ENCODE measurements around the gene HNF4A.

The HNF4A gene

DNA sequence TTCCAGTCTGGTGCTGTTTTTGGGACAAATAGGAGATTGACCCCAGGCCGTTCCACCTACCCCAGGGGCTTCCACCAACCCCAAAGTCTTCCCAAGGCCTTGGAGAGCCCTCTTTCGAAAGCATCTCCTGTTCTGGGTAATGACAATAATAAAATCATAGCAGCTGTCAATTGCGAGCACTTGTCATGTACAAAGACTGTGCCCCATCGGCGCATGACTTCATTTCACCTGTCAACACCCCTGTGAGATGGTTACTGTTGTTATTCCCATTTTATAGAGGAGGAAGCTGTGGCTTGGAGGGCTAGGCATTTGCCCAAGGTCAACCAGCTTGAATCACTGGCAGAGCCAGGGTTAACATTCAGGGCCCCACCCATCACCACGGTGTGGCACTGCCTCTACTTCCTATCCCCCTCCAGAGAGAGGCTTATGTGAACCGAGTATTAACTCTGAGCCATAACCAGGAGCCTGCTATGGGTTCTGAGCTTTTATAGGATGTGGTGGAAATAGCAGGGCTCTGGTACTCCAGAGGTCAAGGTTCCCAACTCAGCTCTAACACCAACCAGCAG, 51.2 kb downstream of the HNF4A start:
- no peak for DNase-seq (ENCODE audit: low spot score)

DNA sequence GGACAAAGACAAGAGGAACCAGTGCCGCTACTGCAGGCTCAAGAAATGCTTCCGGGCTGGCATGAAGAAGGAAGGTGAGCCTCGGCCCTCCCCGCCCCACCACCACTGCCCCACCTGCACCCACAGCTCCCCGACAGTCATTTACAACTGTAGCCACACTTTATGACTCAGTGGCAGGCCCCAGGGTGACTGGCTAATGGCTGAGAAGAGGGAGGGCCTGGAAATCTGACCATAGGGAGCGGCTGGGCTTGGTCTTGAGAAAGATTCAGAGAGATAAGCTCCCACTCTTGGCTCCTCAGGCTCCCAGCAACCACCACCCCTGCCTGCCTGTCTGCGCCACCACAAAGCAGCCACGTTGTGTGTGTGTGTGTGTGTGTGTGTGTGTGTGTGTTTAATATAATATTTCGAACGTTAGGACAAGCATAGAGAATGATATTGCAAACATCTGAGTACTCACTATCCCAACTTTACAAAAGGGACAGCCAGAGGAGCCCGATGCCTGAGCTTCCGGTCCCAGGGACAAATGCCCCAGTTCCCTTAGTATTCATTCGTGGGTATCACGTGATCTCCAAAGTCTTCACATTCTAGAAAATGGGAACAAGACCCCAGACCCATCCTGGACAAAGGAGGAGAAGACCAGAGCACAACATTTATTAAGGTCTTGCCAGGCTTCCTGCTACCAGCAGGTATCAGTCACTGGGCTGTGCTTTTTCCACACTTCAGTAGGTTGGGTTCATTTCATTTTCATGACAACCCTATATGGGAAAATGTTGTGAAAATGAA, 52.1 kb downstream of the HNF4A start:
- DNase-seq (ENCODE audit: low spot score), result no peak

DNA sequence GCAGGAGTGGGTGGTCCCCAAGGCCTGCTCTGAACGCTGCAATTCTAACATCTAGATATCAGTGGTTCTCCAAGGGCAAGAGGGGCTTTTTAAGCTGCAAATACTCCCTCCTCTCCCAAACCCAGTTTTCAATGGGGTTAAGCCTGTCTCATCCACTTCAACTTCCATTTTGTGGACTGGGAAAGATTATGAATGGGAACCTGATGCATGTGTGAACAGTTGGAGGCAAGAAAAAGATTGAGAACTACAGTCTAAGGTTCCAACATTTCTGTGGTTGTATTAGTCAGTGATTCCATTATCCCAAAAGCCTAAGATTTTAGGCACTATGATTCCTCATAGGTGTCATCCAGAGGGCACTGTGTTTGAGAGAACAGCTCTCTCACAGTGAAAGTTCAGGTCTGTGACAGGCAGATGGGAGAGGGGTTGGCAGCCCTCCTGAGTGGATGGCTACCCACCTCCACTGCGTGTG, 53.7 kb downstream of the HNF4A start:
- DNase-seq (ENCODE audit: low spot score), result no peak

DNA sequence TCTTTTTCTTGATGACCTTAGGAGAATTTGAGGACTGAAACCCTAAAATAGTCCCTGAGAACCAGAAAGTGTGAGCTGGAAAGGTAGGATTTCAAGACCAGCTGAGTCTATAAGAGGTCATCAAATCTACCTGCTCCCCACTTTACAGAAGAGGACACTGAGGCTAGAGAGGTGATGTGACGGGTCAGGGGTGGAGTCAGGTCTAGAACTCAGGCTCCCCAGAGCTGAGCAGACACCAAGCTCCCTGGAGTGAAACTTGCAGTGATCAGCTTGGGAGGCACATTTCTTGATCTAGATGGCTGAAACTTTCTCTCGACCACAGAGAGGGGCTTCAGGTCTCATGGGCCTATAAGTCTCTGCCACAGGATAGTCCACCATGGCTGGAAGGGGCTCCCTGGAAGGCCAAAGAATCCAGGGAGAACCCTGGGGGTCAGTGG, 55.1 kb downstream of the HNF4A start:
- no peak for DNase-seq (ENCODE audit: low spot score)

DNA sequence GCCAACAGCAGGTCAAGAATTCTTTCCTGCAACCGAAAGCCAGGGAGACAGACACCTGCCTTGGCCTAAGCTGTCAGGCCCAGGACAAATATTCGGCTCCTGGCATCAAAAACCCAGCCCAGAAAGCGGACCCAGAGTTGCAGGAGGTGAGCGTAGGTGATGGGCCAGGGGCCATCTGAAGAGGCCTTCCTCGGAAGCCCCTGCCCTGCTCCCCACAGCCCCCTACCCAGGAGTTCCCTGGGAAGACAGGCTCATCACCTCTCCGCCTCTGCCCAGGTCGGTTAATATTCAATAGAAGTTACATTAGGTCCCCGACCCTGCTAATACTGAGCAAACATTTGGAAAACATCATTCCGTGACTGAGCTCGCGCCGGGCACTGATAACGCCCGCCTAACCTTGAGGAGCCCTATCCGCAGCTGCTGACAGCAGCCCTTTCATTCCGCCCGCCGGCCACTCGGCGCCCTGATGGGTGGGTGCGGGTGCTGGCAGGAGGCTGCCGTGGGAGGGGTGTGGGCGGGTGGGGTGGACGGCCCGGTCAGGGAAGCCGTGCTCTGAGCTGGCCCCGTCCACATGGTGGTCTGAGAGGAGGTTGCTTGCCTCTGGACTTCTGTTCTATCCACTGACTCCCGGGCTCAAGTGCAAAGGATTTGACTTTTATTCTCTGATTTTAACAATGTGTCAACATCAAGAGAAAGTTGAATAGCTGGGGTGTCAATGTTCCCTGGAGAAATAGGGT, 55.7 kb downstream of the HNF4A start:
- DNase-seq (ENCODE audit: low spot score), result no peak

DNA sequence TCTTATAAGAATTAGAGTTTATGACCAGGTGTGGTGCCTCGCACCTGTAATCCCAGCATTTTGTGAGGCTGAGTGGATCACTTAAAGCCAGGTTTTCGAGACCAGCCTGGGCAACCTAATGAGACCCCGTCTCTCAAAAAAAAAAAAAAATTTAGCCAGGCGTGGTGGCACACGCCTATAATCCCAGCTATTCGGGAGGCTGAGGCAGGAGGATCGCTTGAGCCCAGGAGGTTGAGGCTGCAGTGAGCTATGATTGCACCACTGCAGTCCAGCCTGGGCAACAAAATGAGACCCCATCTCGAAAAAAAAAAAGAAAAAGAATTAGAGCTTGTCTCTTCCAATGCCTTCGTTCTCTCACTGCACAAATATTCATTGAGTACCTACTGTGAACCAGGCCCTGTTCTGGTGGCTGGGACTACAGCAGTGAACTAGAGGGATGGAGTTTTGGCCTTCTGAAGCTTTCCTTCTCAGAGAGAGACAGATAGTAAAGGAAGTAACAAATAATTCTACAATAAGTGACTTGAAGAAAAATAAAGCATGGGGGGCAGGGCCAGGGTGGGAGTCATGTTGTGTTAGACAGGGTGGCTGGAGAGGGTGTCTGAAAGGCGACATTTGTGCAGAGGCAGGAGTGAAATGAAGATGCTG, 56.4 kb downstream of the HNF4A start:
- DNase-seq (ENCODE audit: low spot score), result no peak

DNA sequence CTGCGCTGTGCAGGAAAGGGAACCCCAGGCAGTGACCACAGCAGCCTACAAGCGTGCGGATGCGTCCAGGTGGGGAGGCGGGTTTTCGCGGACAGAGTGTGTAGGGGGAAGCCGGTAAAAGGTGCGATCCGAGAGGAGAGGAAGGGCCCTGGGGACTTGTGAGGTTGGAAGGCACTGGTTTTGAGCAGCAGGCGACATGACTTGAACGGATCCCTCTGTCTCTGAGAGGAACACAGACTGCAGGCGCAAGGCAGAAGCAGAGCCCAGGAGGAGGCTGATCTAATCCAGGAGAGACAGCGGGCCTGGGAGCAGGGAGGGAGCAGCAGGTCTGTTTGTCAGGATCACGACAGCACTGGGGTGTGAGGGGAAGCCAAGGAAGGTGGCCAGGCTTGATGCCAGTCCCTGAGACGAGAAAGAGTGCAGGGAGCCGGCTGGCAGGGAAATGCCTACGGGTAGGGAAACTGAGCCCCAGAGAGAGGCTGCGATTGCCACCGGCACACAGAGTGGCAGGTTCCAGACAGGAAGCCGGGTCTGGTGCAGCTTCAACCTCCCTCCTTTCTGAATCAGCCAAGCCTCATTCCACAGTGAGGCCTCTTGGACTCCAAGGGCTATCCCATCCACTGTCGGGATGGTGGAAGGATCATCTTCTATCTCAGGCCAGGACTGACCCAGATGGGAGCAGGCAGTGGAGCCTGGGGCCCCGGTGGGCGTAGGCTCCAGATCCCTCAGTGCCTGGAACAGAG, 57.1 kb downstream of the HNF4A start:
- DNase-seq (ENCODE audit: low spot score), result no peak

DNA sequence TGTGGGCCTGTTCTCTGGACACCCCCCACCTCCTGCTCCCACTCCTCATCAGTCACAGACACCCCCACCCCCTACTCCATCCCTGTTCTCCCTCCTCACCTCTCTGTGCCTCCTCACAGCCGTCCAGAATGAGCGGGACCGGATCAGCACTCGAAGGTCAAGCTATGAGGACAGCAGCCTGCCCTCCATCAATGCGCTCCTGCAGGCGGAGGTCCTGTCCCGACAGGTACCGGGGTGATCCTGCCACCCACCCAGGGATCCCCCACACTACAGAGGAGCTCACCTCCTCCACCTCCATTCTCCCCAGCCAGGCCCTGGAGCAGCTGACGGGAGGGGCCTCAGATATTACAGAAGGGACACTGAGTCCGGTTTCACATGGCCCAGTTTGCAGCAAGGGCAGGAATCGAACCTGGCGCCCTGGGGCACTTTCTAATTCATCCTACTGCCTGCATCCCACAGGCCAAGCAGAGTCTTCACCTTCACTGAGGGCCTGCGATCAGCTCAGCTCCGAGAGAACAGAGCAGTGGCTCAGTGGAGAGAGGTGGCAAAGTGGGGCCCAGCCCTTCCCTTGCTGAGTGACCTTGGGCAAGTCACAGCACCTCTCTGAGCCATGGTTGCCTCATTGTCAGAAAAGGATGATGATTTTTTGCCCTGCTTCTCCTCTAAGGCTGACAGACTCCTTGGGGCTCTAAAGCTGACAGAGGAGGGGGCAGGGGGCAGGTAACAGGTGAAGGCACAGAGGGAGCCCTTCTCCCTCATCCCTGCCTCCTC, 58.3 kb downstream of the HNF4A start:
- no peak for DNase-seq (ENCODE audit: low spot score)

DNA sequence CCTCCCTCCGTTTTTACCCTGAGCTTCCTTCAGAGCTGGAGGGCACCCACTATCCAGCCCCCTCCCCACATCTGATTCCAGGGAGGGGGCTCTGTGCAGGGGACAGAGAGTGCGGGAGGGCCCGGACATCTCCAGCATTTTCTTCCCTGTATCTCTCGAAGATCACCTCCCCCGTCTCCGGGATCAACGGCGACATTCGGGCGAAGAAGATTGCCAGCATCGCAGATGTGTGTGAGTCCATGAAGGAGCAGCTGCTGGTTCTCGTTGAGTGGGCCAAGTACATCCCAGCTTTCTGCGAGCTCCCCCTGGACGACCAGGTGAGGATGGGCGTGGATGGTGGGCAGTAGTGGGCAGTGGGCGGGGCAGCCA, 58.8 kb downstream of the HNF4A start:
- DNase-seq (ENCODE audit: low spot score), result no peak

DNA sequence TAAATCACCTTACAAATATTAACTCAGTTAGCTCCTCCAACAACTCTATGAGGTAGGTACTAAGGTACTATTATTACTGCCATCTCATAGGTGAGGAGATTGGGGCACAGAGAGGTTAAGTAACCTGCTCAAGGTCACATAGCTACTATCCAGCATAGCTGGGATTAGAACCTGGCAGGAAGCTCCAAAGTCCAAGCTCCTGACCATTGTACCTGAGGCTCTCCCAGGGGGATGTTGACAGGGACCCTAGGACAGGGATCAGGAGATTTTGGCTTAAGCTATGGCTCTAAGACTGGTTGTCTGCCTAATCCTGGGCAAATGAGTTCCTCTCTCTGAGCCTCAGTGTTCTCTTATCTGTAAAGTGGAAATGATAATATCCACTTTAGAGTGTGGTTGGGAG, 59.3 kb downstream of the HNF4A start:
- DNase-seq (ENCODE audit: low spot score), result no peak

DNA sequence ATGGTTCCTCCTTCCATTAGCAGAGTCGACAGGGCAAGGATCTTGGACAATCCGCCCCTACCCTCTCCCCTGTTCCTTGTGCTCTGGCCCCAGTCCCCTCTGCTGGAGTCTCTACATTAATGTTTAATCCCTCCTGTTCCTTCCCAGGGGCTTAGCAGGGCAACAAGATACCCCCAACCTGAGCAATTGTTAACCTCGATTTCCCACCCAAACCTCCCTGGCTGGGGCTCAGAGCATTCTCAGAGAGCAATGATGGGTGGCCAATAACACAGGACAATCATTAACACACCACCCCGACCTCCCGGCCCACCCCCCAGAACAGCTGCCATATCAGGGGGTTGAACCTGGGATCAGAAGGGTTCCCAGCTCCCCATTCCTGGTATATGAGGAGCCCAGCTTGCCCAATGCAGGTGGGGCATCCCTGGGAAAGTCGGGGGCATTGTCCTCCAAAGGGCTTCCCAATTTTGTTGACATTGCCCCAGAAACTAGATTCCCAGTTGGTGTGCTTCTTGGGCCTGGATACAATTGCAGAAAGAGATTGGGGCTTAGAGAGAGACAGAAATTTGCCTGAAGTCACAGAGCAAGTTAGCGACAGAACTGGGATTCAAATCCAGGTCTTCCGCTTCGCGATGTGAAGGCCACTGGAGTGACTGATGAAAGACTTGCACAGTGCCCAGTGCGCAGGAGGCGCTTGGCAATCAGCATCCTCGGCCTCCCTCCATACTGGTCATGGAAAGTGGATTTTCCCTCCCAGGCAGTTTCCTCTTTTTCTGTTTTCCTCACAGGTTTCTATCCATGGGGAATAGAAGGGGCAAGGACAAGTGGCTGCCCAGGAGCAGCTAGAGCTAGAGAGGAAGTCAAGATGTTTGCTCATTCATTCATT, 60.6 kb downstream of the HNF4A start:
- DNase-seq (ENCODE audit: low spot score), result no peak

DNA sequence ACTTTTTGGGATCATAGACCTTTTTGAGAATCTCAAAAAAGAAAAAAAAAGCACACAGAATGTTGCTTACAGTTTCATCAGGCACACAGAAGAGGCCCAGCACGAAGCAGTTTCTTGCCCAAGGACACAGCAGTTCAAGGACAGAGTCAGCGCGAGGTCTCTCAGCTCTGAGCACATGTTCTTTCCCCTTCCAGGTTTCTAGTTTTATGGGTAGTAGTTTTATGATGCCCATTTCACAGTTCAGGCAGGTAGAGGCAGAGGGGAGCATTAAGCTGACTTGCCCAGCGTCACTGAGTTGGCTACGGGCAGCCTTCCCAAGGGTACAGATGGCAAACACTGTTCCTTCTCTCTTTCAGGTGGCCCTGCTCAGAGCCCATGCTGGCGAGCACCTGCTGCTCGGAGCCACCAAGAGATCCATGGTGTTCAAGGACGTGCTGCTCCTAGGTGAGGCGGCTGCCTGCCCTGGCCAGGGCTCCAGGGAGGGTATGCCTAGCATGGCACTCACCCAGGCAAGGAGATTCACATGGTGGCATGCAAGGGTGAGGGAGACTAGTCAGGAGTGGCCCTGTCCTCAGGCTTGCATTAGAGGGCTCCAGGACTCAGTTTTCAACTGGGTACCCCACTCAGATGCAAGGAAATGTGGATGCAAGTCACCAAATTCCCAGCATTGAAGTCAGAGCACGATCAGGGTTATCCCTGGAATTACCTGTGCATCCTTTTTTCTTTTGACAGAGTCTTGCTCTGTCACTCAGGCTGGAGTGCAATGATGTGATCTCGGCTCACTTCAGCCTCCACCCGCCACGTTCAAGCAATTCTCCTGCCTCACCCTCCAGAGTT, 62.8 kb downstream of the HNF4A start:
- DNase-seq (ENCODE audit: low spot score), result no peak

DNA sequence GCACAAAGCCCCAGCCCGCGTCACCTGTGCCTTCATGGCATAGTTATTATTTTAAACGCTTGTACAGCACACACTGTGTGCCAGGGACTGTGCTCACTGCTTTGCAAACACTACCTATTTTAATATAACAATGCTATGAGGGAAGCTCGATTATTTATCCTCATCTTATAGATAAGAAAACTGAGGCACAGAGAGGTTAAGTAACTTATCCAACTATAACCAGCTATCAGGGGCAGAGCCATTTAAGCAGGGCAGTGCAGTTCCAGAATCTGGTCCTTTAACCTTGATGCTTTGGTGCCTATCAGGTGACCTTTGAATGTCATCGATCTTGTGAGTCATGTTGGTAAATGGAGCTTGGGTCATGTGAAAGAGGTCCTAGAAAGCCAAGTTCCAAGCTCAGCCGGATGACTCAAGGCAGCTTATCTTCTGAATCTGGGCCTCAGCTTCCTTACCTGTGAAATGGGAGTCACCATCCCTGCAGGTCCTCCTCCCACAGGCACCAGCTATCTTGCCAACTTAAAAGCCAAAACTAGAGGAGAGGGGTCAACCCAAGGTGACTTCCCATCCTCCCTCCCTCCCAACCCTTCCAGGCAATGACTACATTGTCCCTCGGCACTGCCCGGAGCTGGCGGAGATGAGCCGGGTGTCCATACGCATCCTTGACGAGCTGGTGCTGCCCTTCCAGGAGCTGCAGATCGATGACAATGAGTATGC, 63.8 kb downstream of the HNF4A start:
- DNase-seq (ENCODE audit: low spot score), result no peak

DNA sequence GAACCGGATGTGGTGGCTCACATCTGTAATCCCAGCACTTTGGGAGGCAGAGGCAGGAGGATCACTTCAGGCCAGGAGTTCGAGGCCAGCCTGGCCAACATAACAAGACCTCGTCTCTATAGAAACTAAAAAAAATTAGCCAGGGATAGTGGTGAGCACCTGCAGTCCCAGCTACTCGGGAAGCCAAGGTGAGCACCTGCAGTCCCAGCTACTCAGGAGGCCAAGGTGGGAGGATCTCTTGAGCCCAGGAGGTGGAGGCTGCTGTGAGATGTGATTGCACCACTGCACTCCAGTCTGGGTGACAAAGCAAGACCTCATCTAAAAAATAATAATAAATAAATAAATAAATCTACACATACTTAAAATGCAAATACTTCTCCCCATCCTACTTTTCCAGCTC, 65.0 kb downstream of the HNF4A start:
- no peak for DNase-seq (ENCODE audit: low spot score)

DNA sequence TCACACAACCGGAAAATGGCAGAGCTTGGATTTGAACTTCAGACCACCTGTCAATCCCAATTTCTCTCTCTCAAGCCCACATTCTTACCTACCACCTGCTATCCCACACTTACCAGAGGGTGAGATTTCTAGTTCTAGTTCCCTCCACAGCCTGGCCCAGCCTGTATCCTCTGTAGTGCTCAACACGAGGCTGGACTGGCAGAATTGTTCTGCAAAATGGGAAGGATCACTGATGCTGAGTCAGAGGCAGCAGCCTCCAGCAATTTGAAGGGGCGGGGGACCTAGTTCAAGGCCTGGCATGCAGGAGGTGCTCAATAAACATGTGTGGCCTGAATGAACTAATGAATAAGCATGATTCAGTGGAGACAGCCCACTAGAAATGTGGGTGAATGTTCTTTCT, 66.6 kb downstream of the HNF4A start:
- no peak for DNase-seq (ENCODE audit: low spot score)

DNA sequence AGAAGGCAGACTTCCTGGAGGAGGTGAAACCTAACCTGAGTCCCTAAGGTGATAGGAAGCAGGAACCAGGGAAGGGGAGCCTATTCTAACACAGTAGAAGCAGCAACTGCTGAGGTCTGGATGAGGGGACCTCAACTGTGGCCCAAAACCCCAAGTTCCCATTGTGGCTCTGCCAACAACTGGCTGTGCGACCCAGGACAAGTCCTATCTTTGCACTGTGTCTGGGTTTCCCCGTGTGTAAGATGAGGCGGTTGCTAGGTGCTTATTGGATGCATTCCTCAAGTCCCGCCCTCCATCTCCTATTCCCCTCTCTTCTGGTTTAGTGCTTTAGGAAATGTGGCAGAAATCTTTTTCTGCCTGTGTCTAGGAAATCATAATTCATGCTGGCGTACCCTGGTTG, 68.0 kb downstream of the HNF4A start:
- no peak for DNase-seq (ENCODE audit: low spot score)

DNA sequence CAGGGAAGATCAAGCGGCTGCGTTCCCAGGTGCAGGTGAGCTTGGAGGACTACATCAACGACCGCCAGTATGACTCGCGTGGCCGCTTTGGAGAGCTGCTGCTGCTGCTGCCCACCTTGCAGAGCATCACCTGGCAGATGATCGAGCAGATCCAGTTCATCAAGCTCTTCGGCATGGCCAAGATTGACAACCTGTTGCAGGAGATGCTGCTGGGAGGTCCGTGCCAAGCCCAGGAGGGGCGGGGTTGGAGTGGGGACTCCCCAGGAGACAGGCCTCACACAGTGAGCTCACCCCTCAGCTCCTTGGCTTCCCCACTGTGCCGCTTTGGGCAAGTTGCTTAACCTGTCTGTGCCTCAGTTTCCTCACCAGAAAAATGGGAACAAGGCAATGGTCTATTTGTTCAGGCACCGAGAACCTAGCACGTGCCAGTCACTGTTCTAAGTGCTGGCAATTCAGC, 68.6 kb downstream of the HNF4A start:
- DNase-seq (ENCODE audit: low spot score), result no peak

DNA sequence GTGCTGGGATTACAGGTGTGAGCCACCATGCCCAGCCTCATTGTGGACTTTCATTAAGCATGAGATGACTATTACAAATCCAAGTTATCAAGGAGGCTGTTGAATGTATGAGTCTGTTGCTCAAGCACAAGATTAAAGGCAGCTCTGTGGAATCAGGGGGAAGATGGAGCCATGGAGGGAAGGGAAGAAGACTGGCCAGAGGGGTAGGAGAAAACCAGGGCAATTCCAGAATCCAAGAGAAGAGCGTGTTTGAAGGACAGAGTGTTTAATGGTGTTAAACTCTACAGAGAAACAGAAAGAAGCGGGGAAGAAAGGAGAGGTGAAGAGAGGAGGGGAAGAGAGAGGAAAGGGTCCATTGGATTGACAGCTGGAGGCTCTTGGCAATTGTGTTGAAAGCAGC, 70.4 kb downstream of the HNF4A start:
- no peak for DNase-seq (ENCODE audit: low spot score)
